Kasumi-1 (cell line): ENCODE results near the gene LIN7B.
"Not testable (repeated sequence)": the region's sequence is repeated elsewhere in the genome, so short reads cannot be mapped to it uniquely, and the experiment has no call there.

Source experiments
- DNase-seq, 2 experiments: peaks; one replicate each; lab custom pipeline; 2025; lab: John Stamatoyannopoulos, UW

Gene LIN7B

GRCh38 chr19:49142866-49143335 lies 28.7 kb downstream of the LIN7B start:
- DNase-seq, result no peak

GRCh38 chr19:49145573-49146407 lies 31.6 kb downstream of the LIN7B start:
- peak; percentile 83 for DNase-seq

- DNase-seq, result not testable (repeated sequence)
Observed at GRCh38 chr19:49146408-49146770, 32.2 kb downstream of the LIN7B start.

GRCh38 chr19:49148044-49148682 lies 34.0 kb downstream of the LIN7B start:
- DNase-seq, result no peak

- DNase-seq, result peak; percentile 92 to 95
Observed at GRCh38 chr19:49148784-49149651, 34.8 kb downstream of the LIN7B start.

GRCh38 chr19:49149652-49150105 lies 35.5 kb downstream of the LIN7B start:
- peak; percentile 52 to 63 for DNase-seq

GRCh38 chr19:49150106-49150943 lies 36.2 kb downstream of the LIN7B start:
- DNase-seq, result peak; percentile 74

GRCh38 chr19:49150944-49151243 lies 36.7 kb downstream of the LIN7B start:
- no peak for DNase-seq

- no peak for DNase-seq
Observed at GRCh38 chr19:49151267-49152118, 37.3 kb downstream of the LIN7B start.

- DNase-seq, result no peak
Observed at GRCh38 chr19:49152119-49152550, 38.0 kb downstream of the LIN7B start.

GRCh38 chr19:49153167-49153809 lies 39.1 kb downstream of the LIN7B start:
- no peak for DNase-seq

- no peak for DNase-seq
Observed at GRCh38 chr19:49154279-49154678, 40.1 kb downstream of the LIN7B start.

GRCh38 chr19:49155005-49155819 lies 41.0 kb downstream of the LIN7B start, which contains the start of gene HRC:
Gene HRC (minus strand): TSS chr19:49155396. CDS start chr19:49155237, 159 bp downstream.
- no peak for DNase-seq

- DNase-seq, result no peak
Observed at GRCh38 chr19:49155820-49156346, 41.7 kb downstream of the LIN7B start.

- DNase-seq, result peak; percentile 63 to 74
Observed at GRCh38 chr19:49157445-49158224, 43.5 kb downstream of the LIN7B start, which contains the start of gene TRPM4. Gene TRPM4 (plus strand): TSS chr19:49157792. CDS start chr19:49157867, 75 bp downstream.

- DNase-seq, result no peak
Observed at GRCh38 chr19:49160450-49161189, 46.5 kb downstream of the LIN7B start.

GRCh38 chr19:49161987-49162386 lies 47.8 kb downstream of the LIN7B start:
- DNase-seq, result no peak
